Activated naive CD8-positive, alpha-beta T cell treated with anti-CD3 and anti-CD28 coated beads, Interleukin-2, amount 50 U/mL, for 16 hours (primary cell): ENCODE measurements around the gene PCBP2.
"Not testable (repeated sequence)": the region's sequence is repeated elsewhere in the genome, so short reads cannot be mapped to it uniquely, and the experiment has no call there.

ENCODE experiments used
- DNase-seq: peaks from one replicate; pipeline ENCODE4 v3.0.0-alpha.2; 2020; ENCODE audit warnings: low read depth, low spot score

Gene PCBP2

DNA sequence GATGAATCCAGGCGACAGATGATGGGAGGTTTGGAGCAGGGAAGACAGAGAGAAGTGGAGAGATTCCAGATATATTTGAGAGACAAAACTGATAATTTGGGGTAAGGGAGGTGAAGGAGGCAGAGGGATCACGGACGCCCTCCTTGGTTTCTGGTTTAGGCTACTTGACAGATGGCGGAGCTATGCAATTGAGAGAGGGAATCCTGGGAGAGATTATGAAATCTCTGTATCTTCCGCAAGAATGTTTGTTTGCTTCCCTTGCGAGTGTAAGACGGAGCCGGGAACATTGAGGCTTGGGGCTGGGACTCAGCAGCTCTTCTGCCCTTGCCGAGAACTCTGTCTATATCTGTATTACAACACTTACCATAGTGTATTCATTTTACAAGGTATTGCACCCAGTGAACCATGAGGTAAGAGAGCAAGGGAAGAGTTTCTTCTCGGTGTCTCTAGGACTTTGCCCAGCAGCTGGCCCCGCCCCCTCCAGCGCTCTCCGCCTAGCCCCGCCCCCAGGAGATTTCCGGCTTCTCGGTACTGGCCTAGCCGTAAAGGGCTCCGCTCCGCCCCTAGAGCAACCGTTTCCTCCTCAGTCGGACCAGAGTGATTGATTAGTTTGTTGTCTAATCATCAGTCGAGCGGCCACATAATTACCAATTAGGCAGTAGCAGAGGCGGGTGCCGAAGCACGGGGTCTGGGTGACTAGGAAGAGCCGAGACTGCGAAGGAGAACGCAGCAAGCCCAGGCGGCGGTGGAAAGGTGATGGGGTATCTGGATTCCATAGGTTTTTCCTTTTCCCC, 10.7 kb upstream of the PCBP2 start, which contains the start of gene PRR13:
PRR13 (plus strand) TSS at position 695 of the 794 bp plus-strand sequence. CDS start 981 bp downstream, outside the sequence.
- peak; percentile 98 for DNase-seq

DNA sequence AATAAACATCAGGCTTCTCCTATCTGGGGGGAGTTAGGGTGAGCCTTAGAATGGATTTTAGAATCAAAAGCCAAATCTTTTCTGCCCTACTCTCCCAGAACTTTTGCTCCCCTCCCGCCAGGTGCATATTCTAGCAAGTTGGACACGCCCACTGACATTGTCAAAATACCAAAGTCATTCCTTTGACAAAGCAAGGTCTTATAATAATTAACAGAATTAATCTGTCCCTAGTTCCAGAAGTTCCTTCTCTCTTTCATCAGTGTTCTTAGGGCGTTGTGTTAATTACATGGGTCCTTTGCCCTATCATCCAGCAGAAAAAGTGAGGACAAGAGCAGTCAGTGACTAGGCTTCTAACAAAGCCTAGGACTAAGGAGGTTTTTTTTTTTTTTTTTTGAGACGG, 7.9 kb upstream of the PCBP2 start:
- DNase-seq = no peak

DNA sequence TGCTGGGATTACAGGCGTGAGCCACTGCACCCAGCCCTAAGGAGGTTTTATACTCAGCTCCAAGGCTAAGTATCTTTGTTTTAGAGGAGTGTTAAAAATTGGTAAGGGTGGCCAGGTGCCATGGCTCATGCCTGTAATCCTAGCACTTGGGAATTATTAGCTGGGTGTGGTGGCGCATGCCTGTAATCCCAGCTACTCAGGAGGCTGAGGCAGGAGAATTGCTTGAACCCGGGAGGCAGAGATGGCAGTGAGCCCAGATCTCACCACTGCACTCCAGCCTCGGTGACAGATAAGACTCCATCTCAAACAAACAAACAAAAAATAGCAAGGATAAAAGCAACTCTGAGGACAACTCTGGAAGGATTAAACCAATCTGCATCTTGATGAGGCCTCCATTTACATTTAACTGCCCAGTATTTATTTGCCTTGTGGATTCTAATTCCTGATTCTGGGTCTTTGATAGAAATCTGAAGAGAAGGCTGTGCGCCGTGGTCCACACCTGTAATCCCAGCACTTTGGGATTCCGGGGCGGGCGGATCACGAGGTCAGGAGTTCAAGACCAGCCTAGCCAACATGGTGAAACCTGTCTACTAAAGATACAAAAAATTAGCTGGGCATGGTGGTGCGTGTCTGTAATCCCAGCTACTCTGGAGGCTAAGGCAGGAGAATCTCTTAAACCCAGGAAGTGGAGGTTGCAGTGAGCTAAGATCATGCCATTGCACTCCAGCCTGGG, 7.1 kb upstream of the PCBP2 start:
- not testable (repeated sequence) for DNase-seq

DNA sequence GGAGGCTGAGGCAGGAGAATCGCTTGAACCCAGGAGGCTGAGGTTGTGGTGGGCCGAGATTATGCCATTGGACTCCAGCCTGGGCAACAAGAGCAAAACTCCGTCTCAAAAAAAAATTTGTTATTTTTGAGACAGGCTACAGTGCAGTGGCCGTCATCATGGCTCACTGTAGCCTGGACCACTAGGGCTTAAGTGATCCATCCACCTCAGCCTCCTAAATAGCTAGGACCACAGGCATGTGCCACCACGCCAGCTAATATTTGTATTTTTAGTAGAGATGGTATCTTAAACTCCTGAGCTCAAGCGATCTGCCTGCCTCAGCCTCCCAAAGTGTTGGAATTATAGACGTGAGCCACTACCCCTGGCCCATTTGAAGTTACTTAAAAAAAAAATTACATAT, 966 bp upstream of the PCBP2 start:
- DNase-seq = no peak

DNA sequence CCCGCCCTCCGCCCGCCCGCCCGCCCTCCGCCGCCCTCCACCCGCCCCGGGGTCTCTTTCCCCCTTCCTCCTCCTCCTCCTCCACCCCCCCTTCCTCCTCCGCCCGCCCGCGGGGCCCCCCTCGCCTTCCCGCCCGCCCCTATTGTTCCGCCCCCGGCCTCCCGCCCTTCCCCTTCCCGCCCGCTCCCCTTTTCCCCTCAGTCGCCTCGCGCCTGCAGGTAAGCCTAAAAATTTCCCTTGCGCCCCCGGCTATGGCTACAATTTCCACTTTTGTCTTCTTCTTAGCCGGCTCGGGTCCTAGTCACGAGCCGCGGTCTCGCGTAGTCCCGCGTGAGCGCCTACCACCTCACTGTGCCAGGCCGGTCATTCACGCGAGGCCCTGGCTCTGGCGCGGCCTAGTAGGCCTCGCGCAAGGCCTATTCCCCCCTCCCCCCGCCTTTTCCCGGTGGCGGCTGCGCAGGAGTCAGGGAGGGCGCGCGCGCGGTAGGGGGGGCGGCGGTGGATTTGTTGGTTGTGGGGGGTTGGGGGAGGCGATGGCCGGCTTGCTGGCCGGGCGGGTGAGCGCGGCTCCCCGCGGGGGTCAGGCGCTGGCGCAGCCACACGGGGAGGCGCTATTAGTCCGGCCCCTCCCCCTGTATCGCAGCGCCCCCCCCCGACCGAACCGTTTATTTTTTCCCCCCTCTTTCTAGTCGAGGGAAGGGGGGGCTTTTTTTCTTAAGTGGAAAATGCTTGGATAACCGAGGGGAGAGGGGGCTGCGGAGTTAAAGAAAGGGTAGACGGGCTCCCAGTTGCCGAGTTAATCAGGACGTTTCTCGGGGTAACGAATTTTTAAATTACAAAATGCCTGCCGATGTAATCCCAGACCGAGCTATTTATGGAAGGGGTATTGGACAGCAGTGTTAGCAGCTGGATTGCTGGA, 516 bp downstream of the PCBP2 start:
- DNase-seq = peak; percentile 41

DNA sequence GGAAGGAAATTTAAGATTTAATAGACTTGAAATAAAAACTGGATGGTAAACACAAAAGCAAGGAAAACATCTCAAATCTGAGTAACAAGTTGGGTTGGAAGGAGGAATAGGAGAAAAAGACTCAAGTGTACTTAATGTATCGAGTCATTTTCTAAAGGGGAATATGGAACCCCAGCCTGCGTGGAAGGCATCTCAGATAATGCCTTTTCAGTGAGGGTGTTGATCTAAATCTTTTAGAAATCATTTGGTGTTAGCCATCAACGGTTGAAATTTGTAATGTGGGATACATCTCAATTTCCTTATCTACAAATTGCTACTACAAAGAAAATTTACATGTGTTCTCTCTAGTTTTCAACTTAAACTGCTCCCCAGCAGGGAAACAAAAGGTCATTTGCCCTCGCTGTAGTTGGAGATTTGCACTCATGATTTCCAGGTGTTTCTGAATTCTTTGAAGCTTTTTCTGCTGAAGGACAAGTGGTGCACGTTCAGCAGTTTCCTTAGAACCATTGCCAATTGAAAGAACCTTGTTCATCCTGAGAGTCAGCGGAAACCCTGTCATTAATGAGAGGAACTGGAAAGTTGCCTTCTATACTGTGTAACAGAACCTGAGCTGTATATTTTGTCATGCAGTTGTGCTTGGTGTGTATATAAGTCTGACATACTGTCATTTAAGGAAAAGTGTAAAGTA, 2.2 kb downstream of the PCBP2 start:
- no peak for DNase-seq

DNA sequence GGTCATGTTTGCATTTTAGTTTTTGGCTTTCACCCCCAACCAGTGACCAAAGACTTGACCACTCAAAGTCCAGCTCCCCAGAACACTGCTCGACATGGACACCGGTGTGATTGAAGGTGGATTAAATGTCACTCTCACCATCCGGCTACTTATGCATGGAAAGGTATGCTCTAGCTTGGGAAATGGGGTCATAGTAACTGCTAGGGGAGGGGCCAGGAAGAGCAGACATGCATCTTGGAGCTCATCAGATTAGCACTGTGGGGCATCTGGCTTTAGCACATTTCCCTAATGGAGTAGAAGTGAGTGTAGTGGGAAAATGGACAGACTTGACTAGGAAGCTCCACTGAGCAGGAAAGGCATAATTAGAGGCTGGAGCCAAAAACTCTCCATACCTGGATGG, 2.8 kb downstream of the PCBP2 start:
- no peak for DNase-seq

DNA sequence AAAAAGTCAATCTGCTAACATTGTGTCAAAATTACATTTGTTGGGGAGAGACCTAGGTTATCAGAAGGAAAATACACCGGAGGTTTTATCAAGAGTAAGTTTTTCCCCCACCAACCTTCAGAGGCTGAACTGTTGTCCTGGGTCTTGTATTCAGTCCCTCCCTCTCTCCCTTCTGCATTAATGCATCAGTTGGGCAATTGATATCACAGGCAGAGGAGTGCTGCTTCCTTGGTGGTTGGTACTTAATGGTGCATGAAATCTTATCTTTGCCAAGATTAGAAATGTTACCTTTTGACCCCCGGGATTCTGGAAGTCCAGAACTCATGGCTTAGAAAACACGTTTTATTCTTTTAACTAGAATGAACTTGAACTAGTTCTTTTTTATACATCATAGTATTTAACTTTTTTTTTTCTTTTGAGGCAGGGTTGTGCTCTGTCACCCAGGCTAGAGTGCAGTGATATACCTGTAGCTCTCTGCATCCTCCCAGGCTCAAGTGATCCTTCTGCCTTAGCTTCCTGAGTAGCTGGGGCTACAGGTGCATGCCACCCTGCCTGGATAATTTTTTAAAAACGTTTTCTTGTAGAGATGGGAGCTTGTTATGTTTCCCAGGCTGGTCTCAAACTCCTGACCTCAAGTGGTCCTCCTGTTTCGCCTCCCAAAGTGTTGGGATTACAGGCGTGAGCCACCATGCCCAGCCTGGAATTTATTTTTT, 4.9 kb downstream of the PCBP2 start:
- no peak for DNase-seq

DNA sequence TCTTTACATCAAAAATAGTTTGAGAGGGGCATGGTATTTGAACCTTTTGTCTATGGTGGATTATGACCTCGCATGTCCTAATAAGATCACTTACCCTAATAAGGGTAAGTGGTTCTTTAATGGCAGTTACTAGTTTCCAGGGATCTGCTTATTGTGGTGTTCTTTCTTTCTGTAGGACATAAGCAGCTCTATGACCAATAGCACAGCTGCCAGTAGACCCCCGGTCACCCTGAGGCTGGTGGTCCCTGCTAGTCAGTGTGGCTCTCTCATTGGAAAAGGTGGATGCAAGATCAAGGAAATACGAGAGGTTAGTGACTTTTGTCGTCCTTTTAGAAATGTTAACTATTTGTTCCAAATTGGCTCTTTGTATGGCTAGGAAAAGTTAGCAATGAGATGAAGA, 7.2 kb downstream of the PCBP2 start:
- DNase-seq = no peak

DNA sequence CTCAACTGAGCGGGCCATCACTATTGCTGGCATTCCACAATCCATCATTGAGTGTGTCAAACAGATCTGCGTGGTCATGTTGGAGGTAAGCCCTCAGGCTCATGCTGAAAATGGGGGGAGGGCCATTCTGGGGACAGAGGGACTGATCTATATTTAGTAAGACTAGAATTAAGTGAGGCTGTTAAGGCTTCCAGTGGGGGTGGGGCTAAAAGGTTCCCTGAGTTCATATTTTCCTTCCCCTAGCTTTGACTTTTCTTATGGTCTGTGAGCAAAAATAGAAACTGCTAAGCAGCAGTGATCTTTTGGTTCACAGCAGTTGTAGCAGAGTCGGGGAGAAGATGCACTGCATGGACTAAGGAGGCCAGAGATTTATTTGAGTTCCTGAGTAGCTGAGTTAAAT, 9.2 kb downstream of the PCBP2 start:
- no peak for DNase-seq

DNA sequence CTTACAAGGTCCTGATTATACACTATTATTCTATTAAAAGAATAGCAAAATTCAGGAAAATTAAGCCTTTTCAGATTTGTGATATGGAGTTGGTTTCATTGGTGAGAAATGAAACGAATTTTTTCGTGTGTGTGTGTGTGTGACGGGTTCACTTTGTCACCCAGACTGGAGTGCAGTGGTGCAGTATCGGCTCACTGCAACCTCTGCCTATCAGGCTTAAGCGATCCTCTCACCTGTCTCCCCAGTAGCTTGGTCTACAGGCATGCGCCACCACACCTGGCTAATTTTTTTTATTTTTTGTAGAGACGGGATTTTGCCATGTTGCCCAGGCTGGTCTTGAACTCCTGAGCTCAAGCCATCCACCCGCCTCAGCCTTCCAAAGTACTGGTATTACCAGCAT, 9.7 kb downstream of the PCBP2 start:
- DNase-seq = no peak

DNA sequence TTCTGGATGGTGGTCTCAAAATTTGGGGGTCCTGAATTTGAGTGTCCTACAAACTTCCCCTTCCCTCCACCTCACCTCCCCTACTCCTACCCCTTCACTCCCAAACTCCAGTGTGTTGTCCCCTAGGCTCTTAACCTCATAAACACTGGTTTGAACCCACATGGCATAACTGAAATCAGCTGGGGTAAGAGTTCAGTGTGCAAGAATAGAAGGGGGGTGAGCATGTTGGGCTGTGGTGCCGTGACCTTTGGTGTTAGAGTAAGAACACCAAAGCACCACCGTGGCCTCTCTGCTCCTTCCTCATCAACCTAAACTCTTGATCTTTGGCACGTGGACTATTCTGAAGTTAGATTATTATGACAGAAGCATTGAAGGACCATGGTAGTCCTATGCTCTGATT, 11.0 kb downstream of the PCBP2 start:
- no peak for DNase-seq

DNA sequence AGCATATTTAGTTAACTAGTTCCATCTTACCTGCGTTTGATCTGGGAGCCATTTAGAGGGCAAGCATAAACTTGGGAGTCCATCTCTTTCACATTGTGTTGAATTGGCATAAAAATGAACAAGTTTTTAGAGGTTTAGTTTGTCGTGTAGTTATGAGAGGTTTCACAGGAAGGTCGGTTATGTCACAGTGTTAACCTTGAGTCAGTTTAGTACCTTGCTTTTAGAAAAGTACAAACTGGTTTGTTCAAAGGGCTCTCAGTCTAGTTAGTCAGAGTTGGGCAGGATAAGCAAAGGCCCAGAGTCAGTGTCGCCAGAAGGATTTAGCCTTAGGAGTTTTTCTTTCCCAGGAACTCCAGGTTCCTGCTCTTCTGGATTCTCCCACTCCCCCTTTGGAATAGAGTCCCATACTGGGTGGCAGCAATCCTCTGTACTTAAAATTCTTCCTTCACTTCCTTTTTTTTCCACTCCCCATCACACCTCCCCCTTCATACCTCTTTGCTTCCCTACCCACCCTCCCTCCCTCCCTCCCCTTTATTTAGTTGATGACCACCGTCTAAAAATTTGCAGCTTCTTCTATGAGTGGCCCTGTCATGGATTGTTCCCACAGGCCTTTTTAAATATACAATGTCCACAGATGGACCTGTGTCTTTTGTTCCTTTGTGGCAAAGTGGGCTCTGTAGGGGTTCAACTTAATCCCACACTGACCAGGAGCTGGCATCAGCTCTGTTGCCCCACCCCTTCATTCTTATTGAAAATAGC, 12.1 kb downstream of the PCBP2 start:
- DNase-seq = no peak

DNA sequence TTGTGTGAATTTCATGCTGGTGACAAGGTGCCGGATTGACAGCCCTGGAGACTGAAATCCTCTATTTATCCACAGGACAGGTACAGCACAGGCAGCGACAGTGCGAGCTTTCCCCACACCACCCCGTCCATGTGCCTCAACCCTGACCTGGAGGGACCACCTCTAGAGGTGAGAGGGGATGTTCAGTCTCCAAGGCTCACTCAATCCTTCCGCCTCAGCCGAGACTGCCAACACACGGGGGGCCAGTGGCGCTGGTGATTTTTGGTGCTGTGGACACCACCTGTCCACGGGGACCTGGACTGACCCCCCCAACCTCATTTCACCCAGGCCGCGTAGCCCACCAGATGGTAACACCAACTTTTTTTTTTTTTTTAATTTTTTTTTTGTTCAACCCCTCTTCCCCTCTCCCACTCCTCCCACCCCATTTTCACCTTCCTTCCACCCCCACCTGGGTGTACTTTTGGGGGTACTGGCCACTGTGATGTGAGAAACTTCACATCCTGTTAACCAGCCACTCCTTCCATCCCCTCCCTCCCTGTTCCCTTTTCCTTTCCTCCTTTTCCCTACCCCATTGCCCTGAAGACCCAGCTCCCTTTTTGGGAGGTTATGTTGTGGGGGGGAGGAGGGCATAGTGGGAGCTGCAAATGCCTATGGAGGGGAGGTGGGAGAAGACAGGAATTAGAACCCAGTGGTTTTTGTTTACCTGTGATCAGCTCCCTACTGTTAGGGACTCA, 12.9 kb downstream of the PCBP2 start:
- no peak for DNase-seq

DNA sequence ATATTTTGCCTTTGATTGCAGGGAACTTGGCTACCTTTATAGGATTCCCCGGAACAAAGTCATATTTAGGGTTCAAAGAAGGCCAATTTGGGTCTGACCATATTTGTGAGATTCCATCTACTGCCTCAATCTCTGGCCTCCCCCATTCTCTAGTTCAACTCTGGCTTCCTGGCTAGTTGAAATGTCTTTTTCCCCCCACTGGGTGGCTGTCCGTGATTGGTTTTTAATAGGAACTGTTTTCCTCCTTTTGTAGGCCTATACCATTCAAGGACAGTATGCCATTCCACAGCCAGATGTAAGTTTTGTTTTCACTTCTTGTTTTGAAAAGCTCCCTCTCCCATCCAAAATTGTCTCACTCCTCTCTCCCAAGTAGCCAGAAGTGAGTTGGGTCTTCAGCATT, 13.8 kb downstream of the PCBP2 start:
- DNase-seq = no peak

DNA sequence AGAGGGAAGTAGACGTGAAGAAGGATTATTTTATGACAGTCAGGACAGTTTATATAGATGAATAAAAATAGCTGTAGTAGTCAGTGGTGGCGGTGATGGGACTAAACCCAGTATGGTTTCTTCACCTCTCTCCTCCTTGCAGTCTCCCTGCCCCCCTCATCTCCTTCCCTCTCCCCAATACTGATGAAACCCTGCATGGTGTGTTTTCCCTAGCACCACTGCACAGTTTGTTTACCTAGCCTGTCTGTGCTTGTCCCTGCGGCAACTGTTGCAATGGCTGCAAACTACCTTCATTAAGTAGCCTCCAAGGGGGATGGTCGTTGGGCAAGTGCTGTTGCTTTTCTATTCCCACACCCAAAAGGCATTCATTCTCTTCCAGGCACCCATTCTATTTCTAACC, 14.7 kb downstream of the PCBP2 start:
- DNase-seq = no peak

DNA sequence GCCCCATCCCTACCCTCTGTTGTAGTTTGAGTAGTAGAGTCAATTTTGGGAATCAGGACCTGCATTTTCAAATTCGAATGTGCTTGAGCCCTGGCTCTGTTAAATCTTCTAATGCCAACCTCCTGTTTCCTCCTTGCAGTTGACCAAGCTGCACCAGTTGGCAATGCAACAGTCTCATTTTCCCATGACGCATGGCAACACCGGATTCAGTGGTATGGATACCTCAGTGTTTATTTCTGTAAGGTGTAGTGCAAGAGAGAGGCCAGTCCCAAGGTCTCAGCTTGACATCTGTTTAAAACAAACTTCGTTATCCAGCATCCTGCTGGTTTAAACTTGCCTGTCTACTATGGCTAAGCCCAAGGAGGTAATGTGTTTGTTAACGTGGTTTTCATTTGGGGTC, 15.2 kb downstream of the PCBP2 start:
- DNase-seq = no peak

DNA sequence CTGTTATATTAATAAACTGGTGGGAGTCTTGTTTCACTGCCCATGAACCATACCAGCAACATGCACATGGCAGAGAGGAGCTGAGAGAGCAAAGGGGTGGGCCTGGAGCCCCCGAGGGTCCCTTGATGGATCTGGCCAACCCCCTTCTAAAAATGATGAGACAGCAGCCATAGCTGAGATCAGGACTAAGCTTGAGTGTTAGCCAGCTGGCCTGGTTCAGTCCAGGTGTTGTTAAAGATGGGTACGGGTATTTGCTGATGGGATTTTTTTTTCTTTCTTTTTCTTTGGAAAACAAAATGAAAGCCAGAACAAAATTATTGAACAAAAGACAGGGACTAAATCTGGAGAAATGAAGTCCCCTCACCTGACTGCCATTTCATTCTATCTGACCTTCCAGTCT, 16.0 kb downstream of the PCBP2 start:
- no peak for DNase-seq

DNA sequence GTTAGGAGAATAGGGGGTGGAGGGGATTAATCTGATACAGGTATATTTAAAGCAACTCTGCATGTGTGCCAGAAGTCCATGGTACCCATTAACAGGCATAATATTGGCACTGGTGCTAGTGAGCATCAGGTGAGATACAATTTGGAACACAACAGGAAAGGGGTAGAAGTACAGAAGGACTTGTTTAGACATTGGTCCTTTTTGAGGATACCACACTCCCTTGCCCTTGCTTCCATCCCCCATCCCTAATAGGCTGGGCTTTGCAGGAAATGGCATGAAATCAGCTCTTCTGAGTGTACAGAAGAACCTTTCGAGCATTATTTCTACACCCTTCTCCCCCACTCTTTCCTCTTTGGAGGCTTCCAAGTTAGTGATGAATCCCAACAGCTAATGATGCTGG, 16.4 kb downstream of the PCBP2 start:
- no peak for DNase-seq
